IMR-90 (cell line): ENCODE measurements around the gene NFIA. TPM values are rescaled to one million over a fixed set of nuclear protein-coding genes. Genes with fewer than 3 reads are reported as not detected.

Experiments used
- ATAC-seq: fragments of 200-7000 bp; cut with Tn5 transposase; 2 replicates; pipeline ENCODE4 v1.9.1; 2020; ENCODE audit warnings: low read depth, mild to moderate bottlenecking, moderate library complexity
- BruUV-seq: library from RNA; stranded (reverse); fragments of 400-500 nt; replicated peaks from 2 replicates; lab custom pipeline; 2021; lab: Mats Ljungman, UMichigan
- CTCF ChIA-PET: fragments of 300-600 bp; formaldehyde crosslinking; extraction: SDS; loops from one replicate; lab custom pipeline; 2021; ENCODE audit warnings: antibody characterized with exemption; lab: Yijun Ruan, JAX
- POLR2A ChIA-PET: fragments of 300-600 bp; sonication (Branson Sonifier 250); formaldehyde crosslinking; loops from one replicate; lab custom pipeline; 2022; ENCODE audit warnings: antibody characterized with exemption; ENCODE audit not compliant: unreplicated experiment; lab: Charles Lee
- DNase-seq: peaks from one replicate; pipeline ENCODE4 v3.0.0; 2013
- H2AFZ ChIP-seq: replicated peaks from 2 replicates; pipeline ENCODE3; 2013; ENCODE audit warnings: low read length, mild to moderate bottlenecking; ENCODE audit not compliant: poor library complexity
- H2AK5ac ChIP-seq: 2 replicates; pipeline ENCODE4 v1.6.1; 2013; ENCODE audit warnings: low read depth, low read length, inconsistent platforms
- H2AK9ac ChIP-seq: replicated peaks from 2 replicates; pipeline ENCODE3; 2013; ENCODE audit warnings: mild to moderate bottlenecking, low read depth, low read length, moderate library complexity; ENCODE audit not compliant: poor library complexity
- H2BK120ac ChIP-seq: 2 replicates; pipeline ENCODE4 v1.6.1; 2013; ENCODE audit warnings: low read depth, low read length, inconsistent platforms
- H2BK15ac ChIP-seq: 3 replicates; pipeline ENCODE4 v1.6.1; 2013; ENCODE audit warnings: low read depth, low read length, inconsistent platforms
- H2BK20ac ChIP-seq: 2 replicates; pipeline ENCODE4 v1.6.1; 2013; ENCODE audit warnings: low read depth, mild to moderate bottlenecking, inconsistent platforms, low read length, moderate library complexity
- H2BK5ac ChIP-seq: 2 replicates; pipeline ENCODE4 v1.6.1; 2013; ENCODE audit warnings: mild to moderate bottlenecking, low read depth, low read length, inconsistent platforms; ENCODE audit not compliant: poor library complexity, severe bottlenecking
- H3K14ac ChIP-seq: replicated peaks from 2 replicates; pipeline ENCODE4 v1.6.1; 2013; ENCODE audit warnings: low read depth, low read length, inconsistent platforms
- H3K18ac ChIP-seq: 2 replicates; pipeline ENCODE4 v1.6.1; 2013; ENCODE audit warnings: low read depth, low read length, control low read depth
- H3K23ac ChIP-seq: 2 replicates; pipeline ENCODE4 v1.6.1; 2013; ENCODE audit warnings: low read depth, low read length, inconsistent platforms
- H3K27ac ChIP-seq: 2 replicates; pipeline ENCODE4 v1.5.1; 2013; ENCODE audit warnings: mild to moderate bottlenecking, control low read depth, low read length; ENCODE audit not compliant: insufficient read depth
- H3K27me3 ChIP-seq: 2 replicates; pipeline ENCODE4 v1.6.1; 2013; ENCODE audit warnings: low read length; ENCODE audit not compliant: control insufficient read depth, insufficient read depth
- H3K36me3 ChIP-seq: 2 replicates; pipeline ENCODE4 v1.6.1; 2013; ENCODE audit warnings: low read length, mixed read lengths; ENCODE audit not compliant: control insufficient read depth, insufficient read depth
- H3K4ac ChIP-seq: 2 replicates; pipeline ENCODE4 v1.6.1; 2013; ENCODE audit warnings: low read depth, low read length, inconsistent platforms
- H3K4me1 ChIP-seq: 2 replicates; pipeline ENCODE4 v1.6.1; 2013; ENCODE audit warnings: low read length, mixed read lengths; ENCODE audit not compliant: control insufficient read depth, insufficient read depth
- H3K4me2 ChIP-seq: 2 replicates; pipeline ENCODE4 v1.6.1; 2013; ENCODE audit warnings: low read depth, mild to moderate bottlenecking, control low read depth, low read length, moderate library complexity
- H3K4me3 ChIP-seq: 2 replicates; pipeline ENCODE4 v1.5.1; 2013; ENCODE audit warnings: low read depth, mild to moderate bottlenecking, control low read depth, low read length, moderate library complexity; ENCODE audit not compliant: insufficient read depth
- H3K56ac ChIP-seq: 2 replicates; pipeline ENCODE4 v1.6.1; 2013; ENCODE audit warnings: low read length, inconsistent platforms; ENCODE audit not compliant: insufficient read depth; ENCODE audit errors: extremely low read depth
- H3K79me1 ChIP-seq, 2 experiments: 2 replicates each; pipeline ENCODE4 v1.6.1; 2013; ENCODE audit warnings: low read length in 2 of 2, inconsistent platforms in 1 of 2, low read depth in 1 of 2
- H3K9ac ChIP-seq: 2 replicates; pipeline ENCODE4 v1.6.1; 2013; ENCODE audit warnings: low read depth, low read length, control low read depth
- H3K9me1 ChIP-seq: 2 replicates; pipeline ENCODE4 v1.6.1; 2013; ENCODE audit warnings: low read length, inconsistent platforms; ENCODE audit not compliant: insufficient read depth
- H3K9me3 ChIP-seq: 2 replicates; pipeline ENCODE4 v1.6.1; 2013; ENCODE audit warnings: low read length; ENCODE audit not compliant: control insufficient read depth, insufficient read depth
- H4K20me1 ChIP-seq: 2 replicates; pipeline ENCODE4 v1.6.1; 2013; ENCODE audit warnings: low read length, inconsistent platforms; ENCODE audit not compliant: insufficient read depth
- H4K5ac ChIP-seq: 2 replicates; pipeline ENCODE4 v1.6.1; 2013; ENCODE audit warnings: mild to moderate bottlenecking, low read depth, low read length, control low read depth
- H4K8ac ChIP-seq, 2 experiments: 2 replicates each; pipeline ENCODE4 v1.6.1; 2013; ENCODE audit warnings: low read depth in 2 of 2, low read length in 2 of 2, control low read depth in 1 of 2, inconsistent platforms in 1 of 2
- H4K91ac ChIP-seq: 2 replicates; pipeline ENCODE4 v1.6.1; 2013; ENCODE audit warnings: low read depth, low read length, inconsistent platforms; ENCODE audit not compliant: insufficient read depth
- BHLHE40 ChIP-seq: fragments of 150-350 bp; IDR thresholded peaks from 2 replicates; pipeline ENCODE4 v1.6.1; 2016; ENCODE audit warnings: mild to moderate bottlenecking, low read depth, low read length
- CEBPB ChIP-seq: IDR thresholded peaks from 2 replicates; pipeline ENCODE4 v1.6.1; 2012; ENCODE audit warnings: low read depth, low read length, improper control_type of control experiment
- CHD1 ChIP-seq: IDR thresholded peaks from 2 replicates; pipeline ENCODE4 v1.6.1; 2012; ENCODE audit warnings: low read depth, low read length, improper control_type of control experiment
- FOS ChIP-seq: fragments of 150-350 bp; IDR thresholded peaks from 2 replicates; pipeline ENCODE4 v1.6.1; 2016; ENCODE audit warnings: low read depth, low read length
- MAFK ChIP-seq: IDR thresholded peaks from 2 replicates; pipeline ENCODE4 v1.6.1; 2012; ENCODE audit warnings: low read depth, low read length, improper control_type of control experiment
- MAZ ChIP-seq: IDR thresholded peaks from 2 replicates; pipeline ENCODE4 v1.6.1; 2012; ENCODE audit warnings: low read depth, mild to moderate bottlenecking, low read length, improper control_type of control experiment, moderate library complexity, borderline replicate concordance
- MXI1 ChIP-seq: IDR thresholded peaks from 2 replicates; pipeline ENCODE4 v1.6.1; 2012; ENCODE audit warnings: low read depth, mild to moderate bottlenecking, low read length, moderate library complexity, borderline replicate concordance
- NFE2L2 ChIP-seq: fragments of 150-350 bp; IDR thresholded peaks from 2 replicates; pipeline ENCODE4 v1.6.1; 2016; ENCODE audit warnings: low read depth, mild to moderate bottlenecking, low read length
- POLR2A ChIP-seq: IDR thresholded peaks from 2 replicates; pipeline ENCODE4 v1.6.1; 2012; ENCODE audit warnings: mild to moderate bottlenecking, low read depth, low read length
- RAD21 ChIP-seq: IDR thresholded peaks from 2 replicates; pipeline ENCODE4 v1.6.1; 2012; ENCODE audit warnings: low read length, improper control_type of control experiment
- RCOR1 ChIP-seq: IDR thresholded peaks from 2 replicates; pipeline ENCODE4 v1.6.1; 2012; ENCODE audit warnings: mild to moderate bottlenecking, low read length, improper control_type of control experiment; ENCODE audit not compliant: insufficient replicate concordance
- RFX5 ChIP-seq: IDR thresholded peaks from 2 replicates; pipeline ENCODE4 v1.8.0; 2012; ENCODE audit warnings: low read depth, mild to moderate bottlenecking, low read length, moderate library complexity
- SMC3 ChIP-seq: fragments of 150-350 bp; IDR thresholded peaks from 2 replicates; pipeline ENCODE4 v1.6.1; 2016; ENCODE audit warnings: low read depth, mild to moderate bottlenecking, antibody characterized with exemption, low read length, moderate library complexity
- WGBS, 2 experiments: methylation state at CpG; one replicate each; pipeline versions ENCODE4 v1.1.5 to v1.1.7; 2013; ENCODE audit warnings: missing lambda C conversion rate in 2 of 2; ENCODE audit not compliant: insufficient read length in 1 of 2; ENCODE audit errors: extremely low coverage in 2 of 2; 5-methylcytosine and 5-hydroxymethylcytosine counted together
- dilution Hi-C: fragments of 300-500 bp; cut with HindIII; formaldehyde crosslinking; loops from one replicate; pipeline ENCODE4 v1.14.3; 2018; ENCODE audit warnings: low sequenced_read_pairs; ENCODE audit not compliant: unreplicated experiment
- in situ Hi-C: fragments of 300-500 bp; cut with MboI; formaldehyde crosslinking; loops from 3 replicates; pipeline ENCODE4 v1.14.3; 2019; ENCODE audit warnings: low sequenced_read_pairs, inconsistent platforms, mixed read lengths
- intact Hi-C: fragments of 100-400 bp; cut with micrococcal nuclease; formaldehyde crosslinking; loops from 2 replicates; pipeline ENCODE4 v1.10.0; 2022
- polyA plus RNA-seq, 3 experiments: library from polyadenylated mRNA; depleted of rRNA; stranded (reverse); fragments of >200 nt; gene quantifications; 2 replicates each; pipeline ENCODE4 v1.2.3, GENCODE V29; 2012; ENCODE audit warnings: low replicate concordance in 1 of 3
- total RNA-seq: library from RNA; depleted of rRNA; stranded (reverse); fragments of >200 nt; gene quantifications from 2 replicates; pipeline ENCODE4 v1.2.3, GENCODE V29; 2012
- TF ChIP-seq, protein P1 (sequence below): conservative IDR thresholded peaks from 2 replicates; pipeline ENCODE4 v1.5.1; 2012; ENCODE audit warnings: mild to moderate bottlenecking, low read depth, low read length, improper control_type of control experiment
- TF ChIP-seq, protein P2 (sequence below): fragments of 150-350 bp; IDR thresholded peaks from 2 replicates; pipeline ENCODE4 v1.6.1; 2017; ENCODE audit warnings: mild to moderate bottlenecking, antibody characterized with exemption, low read length, low read depth

Gene NFIA
- total and polyA plus RNA-seq, 2 of the 4 experiments (the other 2 are of a cell fraction): 1.6 to 2.2 TPM

- in situ Hi-C loops: no loop called here
- intact Hi-C loops: no loop called here
- DNase-seq (no peak), ATAC-seq (no peak)
- H3K4me2 ChIP-seq: no peak overlapping the region
- no peak overlapping the region for H2AK9ac ChIP-seq
- H3K56ac ChIP-seq: no peak overlapping the region
- ChIA-PET POLR2A (no interaction called here), CTCF (interaction anchor here (0.7 to 1.2 kb wide), 3 partner anchors 131 to 997 kb away, joined by 3 to 4 read pairs (median 3); no protein-coding TSS in a partner anchor)
- H3K79me1 ChIP-seq: no peaks in the 10 kb centered on the region
- H2AK5ac ChIP-seq: no peak overlapping the region
- no peaks in the 10 kb centered on the region for H4K20me1 ChIP-seq
- H3K4me3 ChIP-seq: no peak overlapping the region
- no peak overlapping the region for H2BK15ac ChIP-seq
- no peak overlapping the region for H3K9ac ChIP-seq
- H3K9me1 ChIP-seq: no peaks in the 10 kb centered on the region
- H3K27ac ChIP-seq: no peak overlapping the region
- H3K4ac ChIP-seq: no peak overlapping the region
- no peak overlapping the region for H4K91ac ChIP-seq
- H3K36me3 ChIP-seq: no peaks in the 10 kb centered on the region
- no TSS peak for BruUV-seq
- dilution Hi-C loops: no loop called here
- no peak overlapping the region for H2BK120ac ChIP-seq
- H2BK5ac ChIP-seq: no peak overlapping the region
- H3K18ac ChIP-seq: no peak overlapping the region
- no peak overlapping the region for H4K5ac ChIP-seq
- H3K23ac ChIP-seq: no peak overlapping the region
- H3K4me1 ChIP-seq: peaks cover 2% of the 10 kb centered on the region; the same call in 1 of the 2 replicates
- no peak overlapping the region for H4K8ac ChIP-seq
- no CpG with 5 or more reads among the region's 8 CpGs for WGBS, 2 experiments
- H2BK20ac ChIP-seq: no peak overlapping the region
- no peaks in the 10 kb centered on the region; the same call in 1 of the 2 replicates for H3K27me3 ChIP-seq
- no peak overlapping the region for H2AFZ ChIP-seq
- no peaks in the 10 kb centered on the region for H3K9me3 ChIP-seq
- H3K14ac ChIP-seq: no peak overlapping the region
- TF ChIP-seq BHLHE40 (no peak), MAFK (no peak), CEBPB (no peak), MAZ (no peak), SMC3 (no peak), NFE2L2 (no peak), POLR2A (no peak), MXI1 (no peak), RFX5 (no peak), RAD21 (no peak), FOS (no peak), RCOR1 (no peak), CHD1 (no peak)
- TF ChIP-seq, protein P1, sequence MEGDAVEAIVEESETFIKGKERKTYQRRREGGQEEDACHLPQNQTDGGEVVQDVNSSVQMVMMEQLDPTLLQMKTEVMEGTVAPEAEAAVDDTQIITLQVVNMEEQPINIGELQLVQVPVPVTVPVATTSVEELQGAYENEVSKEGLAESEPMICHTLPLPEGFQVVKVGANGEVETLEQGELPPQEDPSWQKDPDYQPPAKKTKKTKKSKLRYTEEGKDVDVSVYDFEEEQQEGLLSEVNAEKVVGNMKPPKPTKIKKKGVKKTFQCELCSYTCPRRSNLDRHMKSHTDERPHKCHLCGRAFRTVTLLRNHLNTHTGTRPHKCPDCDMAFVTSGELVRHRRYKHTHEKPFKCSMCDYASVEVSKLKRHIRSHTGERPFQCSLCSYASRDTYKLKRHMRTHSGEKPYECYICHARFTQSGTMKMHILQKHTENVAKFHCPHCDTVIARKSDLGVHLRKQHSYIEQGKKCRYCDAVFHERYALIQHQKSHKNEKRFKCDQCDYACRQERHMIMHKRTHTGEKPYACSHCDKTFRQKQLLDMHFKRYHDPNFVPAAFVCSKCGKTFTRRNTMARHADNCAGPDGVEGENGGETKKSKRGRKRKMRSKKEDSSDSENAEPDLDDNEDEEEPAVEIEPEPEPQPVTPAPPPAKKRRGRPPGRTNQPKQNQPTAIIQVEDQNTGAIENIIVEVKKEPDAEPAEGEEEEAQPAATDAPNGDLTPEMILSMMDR: no peak
- TF ChIP-seq, protein P2, sequence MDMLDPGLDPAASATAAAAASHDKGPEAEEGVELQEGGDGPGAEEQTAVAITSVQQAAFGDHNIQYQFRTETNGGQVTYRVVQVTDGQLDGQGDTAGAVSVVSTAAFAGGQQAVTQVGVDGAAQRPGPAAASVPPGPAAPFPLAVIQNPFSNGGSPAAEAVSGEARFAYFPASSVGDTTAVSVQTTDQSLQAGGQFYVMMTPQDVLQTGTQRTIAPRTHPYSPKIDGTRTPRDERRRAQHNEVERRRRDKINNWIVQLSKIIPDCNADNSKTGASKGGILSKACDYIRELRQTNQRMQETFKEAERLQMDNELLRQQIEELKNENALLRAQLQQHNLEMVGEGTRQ: no peak
Observed at GRCh38 chr1:61247051-61247825, 164.9 kb downstream of the NFIA start.
